22Rv1 (cell line): ENCODE data around the gene PTPRD.

Experiments used
- ZFX ChIP-seq: fragments of 450-650 bp; IDR thresholded peaks from 2 replicates; pipeline ENCODE4 v1.6.1; 2017; ENCODE audit warnings: antibody characterized with exemption, borderline replicate concordance
- TF ChIP-seq, protein P1 (sequence below): fragments of 450-650 bp; IDR thresholded peaks from 2 replicates; pipeline ENCODE4 v1.5.1; 2017; ENCODE audit warnings: mild to moderate bottlenecking

DNA sequence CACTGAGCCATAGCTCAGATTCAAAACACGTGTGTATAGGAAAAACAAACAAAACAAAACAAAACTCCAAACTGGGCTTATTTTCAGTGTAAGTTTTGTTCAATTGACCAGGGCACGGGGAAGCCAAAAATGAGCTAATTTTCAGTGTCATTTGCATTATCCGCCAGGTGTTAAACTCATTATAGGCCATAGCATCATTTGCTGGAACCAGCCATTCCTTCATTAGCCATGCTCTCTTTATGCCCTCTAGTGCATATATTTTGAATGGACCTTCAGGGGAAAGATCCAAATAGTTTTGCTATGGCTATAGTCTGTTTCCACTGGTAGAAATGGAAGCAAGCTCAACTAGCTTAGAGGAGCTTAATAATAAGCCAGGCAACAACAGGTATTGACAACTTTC is 1608.0 kb downstream of the PTPRD start:
- TF ChIP-seq, protein P1, sequence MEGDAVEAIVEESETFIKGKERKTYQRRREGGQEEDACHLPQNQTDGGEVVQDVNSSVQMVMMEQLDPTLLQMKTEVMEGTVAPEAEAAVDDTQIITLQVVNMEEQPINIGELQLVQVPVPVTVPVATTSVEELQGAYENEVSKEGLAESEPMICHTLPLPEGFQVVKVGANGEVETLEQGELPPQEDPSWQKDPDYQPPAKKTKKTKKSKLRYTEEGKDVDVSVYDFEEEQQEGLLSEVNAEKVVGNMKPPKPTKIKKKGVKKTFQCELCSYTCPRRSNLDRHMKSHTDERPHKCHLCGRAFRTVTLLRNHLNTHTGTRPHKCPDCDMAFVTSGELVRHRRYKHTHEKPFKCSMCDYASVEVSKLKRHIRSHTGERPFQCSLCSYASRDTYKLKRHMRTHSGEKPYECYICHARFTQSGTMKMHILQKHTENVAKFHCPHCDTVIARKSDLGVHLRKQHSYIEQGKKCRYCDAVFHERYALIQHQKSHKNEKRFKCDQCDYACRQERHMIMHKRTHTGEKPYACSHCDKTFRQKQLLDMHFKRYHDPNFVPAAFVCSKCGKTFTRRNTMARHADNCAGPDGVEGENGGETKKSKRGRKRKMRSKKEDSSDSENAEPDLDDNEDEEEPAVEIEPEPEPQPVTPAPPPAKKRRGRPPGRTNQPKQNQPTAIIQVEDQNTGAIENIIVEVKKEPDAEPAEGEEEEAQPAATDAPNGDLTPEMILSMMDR: peak; percentile 23; the same call in 1 of the 2 replicates
- no peak for TF ChIP-seq ZFX
